Measurements from ENCODE around the gene MANSC1. TPM values are rescaled to one million over a fixed set of nuclear protein-coding genes. Genes with fewer than 3 reads are reported as not detected.

MANSC1 gene
- total and polyA plus RNA-seq, 9 of the 15 experiments (the other 6 are each of a cell fraction or from before 2014, with no cell fraction given) = 0.76 to 8.6 (median 3.1) TPM

DNA sequence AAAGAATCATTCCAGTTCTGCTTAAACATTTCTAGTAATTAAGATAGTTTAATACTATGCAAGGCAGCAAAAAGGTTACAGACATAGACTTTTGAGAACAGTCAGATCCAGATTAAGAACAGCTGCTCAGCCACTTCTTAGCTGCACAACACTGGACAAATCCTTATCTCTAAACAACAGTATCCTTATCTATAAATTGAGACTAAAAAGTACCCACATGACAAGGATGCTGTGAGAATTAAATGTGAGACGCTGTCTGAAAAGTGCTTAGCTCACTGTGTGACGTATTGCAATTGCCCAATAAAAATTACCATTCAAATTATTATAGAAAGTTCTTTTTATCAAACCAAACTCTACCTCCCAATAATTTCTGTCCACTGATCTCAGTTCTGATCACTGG, 42.4 kb upstream of the MANSC1 start (continued):
- TF ChIP-seq ZNF740 (CRISPR knock-in tag; IDR thresholded peaks at IDR 0.05) (no peak), ZNF740 (tag; IDR thresholded peaks at IDR 0.05) (no peak), ZNF589 (CRISPR knock-in tag; IDR thresholded peaks at IDR 0.05; ENCODE audit: low read depth) (no peak), ZNF707 (CRISPR knock-in tag; conservative IDR thresholded peaks at IDR 0.05) (no peak), ZNF57 (CRISPR knock-in tag; IDR thresholded peaks at IDR 0.05) (no peak), KLF16 (IDR thresholded peaks at IDR 0.05) (0 out of 2 replicates have a peak, but pooled peaks have one; percentile 33), TCF7L2 (IDR thresholded peaks at IDR 0.05; ENCODE audit: low read depth, low read length) (no peak), ZBTB11 (CRISPR knock-in tag; IDR thresholded peaks at IDR 0.05) (0 out of 6 replicates have a peak, but pooled peaks of 1 of the 3 experiments have one; percentile 31), GTF2F1 (IDR thresholded peaks at IDR 0.05; ENCODE audit: low read depth, low read length) (no peak), PHF20 (IDR thresholded peaks at IDR 0.05; ENCODE audit: partially characterized antibody) (no peak), GABPA (tag; conservative IDR thresholded peaks at IDR 0.05; ENCODE audit: low read depth) (no peak), ARID2 (IDR thresholded peaks at IDR 0.05) (no peak), ZZZ3 (IDR thresholded peaks at IDR 0.05) (no peak), DDX20 (tag; IDR thresholded peaks at IDR 0.05; ENCODE audit: low read depth) (no peak), TCF3 (CRISPR knock-in tag; IDR thresholded peaks at IDR 0.05) (peak; percentile 63), ZNF239 (CRISPR knock-in tag; IDR thresholded peaks at IDR 0.05) (no peak), HNRNPL (IDR thresholded peaks at IDR 0.05; ENCODE audit: low read depth, low read length) (no peak), ZBTB1 (CRISPR knock-in tag; IDR thresholded peaks at IDR 0.05; ENCODE audit: borderline replicate concordance, low read depth) (no peak), ZNF75A (CRISPR knock-in tag; IDR thresholded peaks at IDR 0.05) (no peak)
- TF ChIP-seq, protein P1, sequence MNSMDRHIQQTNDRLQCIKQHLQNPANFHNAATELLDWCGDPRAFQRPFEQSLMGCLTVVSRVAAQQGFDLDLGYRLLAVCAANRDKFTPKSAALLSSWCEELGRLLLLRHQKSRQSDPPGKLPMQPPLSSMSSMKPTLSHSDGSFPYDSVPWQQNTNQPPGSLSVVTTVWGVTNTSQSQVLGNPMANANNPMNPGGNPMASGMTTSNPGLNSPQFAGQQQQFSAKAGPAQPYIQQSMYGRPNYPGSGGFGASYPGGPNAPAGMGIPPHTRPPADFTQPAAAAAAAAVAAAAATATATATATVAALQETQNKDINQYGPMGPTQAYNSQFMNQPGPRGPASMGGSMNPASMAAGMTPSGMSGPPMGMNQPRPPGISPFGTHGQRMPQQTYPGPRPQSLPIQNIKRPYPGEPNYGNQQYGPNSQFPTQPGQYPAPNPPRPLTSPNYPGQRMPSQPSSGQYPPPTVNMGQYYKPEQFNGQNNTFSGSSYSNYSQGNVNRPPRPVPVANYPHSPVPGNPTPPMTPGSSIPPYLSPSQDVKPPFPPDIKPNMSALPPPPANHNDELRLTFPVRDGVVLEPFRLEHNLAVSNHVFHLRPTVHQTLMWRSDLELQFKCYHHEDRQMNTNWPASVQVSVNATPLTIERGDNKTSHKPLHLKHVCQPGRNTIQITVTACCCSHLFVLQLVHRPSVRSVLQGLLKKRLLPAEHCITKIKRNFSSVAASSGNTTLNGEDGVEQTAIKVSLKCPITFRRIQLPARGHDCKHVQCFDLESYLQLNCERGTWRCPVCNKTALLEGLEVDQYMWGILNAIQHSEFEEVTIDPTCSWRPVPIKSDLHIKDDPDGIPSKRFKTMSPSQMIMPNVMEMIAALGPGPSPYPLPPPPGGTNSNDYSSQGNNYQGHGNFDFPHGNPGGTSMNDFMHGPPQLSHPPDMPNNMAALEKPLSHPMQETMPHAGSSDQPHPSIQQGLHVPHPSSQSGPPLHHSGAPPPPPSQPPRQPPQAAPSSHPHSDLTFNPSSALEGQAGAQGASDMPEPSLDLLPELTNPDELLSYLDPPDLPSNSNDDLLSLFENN (IDR thresholded peaks at IDR 0.05; ENCODE audit: low read depth in 2 of 2, low read length in 2 of 2) = no peak
- TF ChIP-seq, protein P2, sequence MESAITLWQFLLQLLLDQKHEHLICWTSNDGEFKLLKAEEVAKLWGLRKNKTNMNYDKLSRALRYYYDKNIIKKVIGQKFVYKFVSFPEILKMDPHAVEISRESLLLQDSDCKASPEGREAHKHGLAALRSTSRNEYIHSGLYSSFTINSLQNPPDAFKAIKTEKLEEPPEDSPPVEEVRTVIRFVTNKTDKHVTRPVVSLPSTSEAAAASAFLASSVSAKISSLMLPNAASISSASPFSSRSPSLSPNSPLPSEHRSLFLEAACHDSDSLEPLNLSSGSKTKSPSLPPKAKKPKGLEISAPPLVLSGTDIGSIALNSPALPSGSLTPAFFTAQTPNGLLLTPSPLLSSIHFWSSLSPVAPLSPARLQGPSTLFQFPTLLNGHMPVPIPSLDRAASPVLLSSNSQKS (CRISPR knock-in tag; IDR thresholded peaks at IDR 0.05) = no peak

All from K562 (cell line).